GM18909 (cell line): ENCODE measurements around the gene PRKAR1B.

ENCODE experiments used
- ATAC-seq: cut with Tn5 transposase; IDR thresholded peaks from one replicate; pipeline ENCODE4 v1.9.1; 2021; ENCODE audit warnings: mild to moderate bottlenecking; ENCODE audit not compliant: unreplicated experiment, poor library complexity

PRKAR1B gene

DNA sequence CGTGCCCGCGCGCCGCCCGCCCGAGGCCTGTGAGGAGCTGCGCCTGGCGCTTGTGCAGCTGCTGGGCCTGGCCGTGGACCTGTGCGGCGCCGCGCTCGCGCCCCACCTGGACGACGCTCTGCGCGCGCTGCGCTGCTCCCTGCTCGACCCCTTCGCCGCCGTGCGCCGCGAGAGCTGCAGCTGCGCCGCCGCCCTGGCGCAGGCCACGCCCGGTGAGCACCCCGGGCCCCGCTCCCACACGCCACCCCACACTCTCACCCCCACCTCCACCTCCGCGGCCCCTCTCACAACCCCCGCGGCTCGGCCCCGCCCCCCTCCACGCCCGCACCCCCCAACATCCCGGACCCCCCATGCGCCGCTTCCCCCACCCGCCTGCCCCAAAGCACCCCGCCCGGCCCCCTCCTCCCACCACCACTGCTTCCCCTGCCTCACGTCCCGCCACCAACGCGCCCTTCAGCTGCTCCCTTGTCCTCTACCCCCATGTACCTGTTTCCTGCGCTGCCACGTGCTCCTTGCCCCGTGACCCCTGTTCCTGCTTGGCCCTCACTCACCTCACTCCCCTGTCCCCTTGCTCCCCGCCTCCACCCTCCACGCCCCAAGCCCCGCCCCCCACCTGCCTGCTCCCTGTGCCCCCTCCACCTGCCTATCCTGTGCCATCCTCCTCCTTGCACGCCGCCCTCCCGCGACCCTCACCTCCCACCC lies at the start of gene PRKAR1B:
Gene PRKAR1B (minus strand): TSS at position 178 of the 702 bp plus-strand sequence. CDS start 15,776 bp downstream, outside the sequence.
- peak; percentile 41 for ATAC-seq

DNA sequence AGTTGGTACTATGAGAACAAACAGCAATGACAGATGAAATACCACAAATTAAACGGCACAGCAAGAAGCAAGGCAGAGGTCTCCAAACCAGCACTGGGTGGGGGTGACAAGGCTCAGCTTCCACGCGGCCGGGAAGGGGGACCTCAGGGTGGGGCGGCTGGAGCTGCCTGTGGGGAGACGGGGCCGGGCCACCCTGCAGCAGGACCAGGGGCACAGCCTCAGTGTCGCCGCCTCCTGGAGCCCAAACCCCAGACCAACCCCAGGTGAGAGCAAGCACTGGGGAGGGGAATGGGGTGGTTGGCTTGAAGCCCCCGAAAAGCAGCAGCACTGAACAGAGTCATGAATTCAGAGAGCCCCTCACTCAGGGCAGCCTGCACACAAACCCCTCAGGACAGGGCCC lies 49.3 kb upstream of the PRKAR1B start:
- no peak for ATAC-seq

DNA sequence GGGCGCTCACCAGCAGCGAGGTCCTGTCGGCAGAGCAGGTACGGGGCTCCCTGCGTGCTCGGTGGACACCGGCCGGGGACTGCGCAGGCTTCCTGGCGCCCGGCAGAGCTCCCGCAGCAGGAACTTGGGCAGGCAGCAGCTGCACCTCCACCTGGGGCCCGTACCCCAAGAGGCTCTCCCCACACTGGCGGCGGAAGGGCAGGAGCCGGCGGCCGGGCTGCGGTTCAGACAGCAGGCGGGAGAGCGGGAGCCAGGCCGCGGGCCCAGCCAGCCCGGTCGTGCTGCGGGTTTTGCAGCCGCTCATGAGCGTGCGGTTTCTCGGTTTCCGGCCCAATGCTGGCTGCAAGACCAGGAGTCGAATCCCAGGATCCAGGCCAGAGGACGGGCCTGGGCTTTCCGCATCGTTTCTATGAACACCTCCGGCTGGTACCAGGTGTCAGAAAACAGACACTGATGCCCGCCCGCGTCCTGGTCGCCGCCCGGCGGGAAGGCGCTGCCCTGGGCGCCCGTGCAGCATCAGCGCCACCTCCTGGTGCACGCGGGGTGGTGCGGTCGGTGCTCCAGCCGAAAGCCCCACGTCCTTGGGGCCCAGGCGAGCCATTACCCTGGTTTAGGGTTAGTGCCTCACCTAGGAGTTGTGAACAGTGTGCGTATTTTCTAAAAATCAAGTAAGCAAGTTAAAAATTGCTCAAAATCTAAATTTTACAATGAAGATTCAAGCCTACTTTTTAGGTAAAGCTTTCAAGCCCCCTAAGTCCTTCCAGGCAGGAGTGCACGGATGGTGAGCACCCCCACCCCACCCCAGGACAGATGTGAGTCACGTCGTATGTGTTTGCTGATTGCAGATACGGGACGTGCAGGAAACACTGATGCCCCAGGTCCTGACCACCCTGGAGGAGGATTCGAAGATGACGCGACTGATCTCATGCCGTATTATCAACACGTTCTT lies 47.4 kb upstream of the PRKAR1B start:
- ATAC-seq = peak; percentile 47

DNA sequence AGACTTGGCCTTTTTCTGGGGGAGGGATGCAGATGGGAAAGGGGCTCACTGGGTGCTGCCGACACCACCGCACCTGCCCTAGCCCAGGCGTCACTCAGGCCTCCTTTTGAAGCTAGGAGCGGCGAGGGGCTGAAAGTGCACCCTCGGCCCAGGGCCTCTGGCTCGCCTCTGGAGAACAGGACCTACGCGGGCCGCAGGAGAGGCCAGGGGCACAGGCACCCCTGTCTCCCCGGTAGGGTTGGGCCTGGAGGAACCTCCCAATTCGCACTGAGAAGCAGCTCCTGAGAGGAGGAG lies 46.5 kb upstream of the PRKAR1B start:
- ATAC-seq = no peak

DNA sequence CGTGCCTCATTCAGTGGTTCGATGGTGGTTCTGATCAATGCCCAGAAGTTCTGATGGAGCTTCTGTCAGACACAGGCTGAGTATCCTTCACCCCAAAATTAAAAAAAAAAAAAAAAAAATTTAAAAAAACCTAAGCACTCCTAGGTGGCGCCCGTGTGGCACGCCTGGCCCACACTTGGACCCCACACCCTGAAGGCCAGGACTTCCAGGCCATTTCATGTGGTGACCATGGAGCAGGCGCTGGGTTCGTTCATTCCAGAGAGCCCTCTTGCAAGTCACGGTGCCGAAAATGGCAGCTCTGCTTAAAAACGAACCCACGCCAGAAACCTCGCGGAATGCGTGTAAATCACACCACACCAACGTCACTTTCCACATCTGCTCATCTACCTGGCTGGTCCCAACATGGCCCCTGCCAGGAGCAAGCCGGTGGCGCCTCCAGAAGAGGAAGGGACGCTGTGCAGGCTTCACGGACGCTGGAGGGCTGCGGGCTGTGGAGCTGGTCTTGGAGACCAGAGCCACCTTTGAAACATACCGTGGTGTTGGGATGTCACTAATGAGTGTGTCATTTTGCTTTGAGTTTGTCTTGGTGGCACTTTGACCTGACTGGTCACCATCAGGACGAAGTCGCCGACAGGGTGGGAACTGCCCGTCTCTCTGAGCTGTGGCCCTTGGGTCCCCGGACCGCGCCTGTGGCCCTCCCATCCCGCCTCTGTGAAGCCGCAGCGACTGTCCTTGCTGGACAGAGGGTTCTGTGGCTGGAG lies 46.0 kb upstream of the PRKAR1B start:
- no peak for ATAC-seq

DNA sequence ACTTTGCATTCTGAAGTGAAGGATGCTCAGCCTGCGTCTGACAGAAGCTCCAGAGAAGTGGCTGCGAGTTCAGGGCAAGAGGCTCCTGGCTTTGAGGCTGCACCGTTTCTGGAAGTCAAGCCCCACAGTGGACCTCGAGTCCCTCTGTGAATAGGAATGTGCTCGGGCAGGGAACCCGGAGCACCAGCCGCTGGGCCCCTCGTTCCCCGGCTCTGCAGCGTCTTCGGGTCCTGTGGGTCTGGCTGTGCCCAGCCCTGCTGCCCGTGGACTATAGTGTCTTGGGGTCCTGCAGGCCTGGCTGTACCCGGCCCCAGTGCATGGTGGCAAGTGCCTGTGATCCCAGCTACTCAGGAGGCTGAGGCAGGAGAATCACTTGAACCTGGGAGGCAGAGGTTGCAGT lies 45.3 kb upstream of the PRKAR1B start:
- ATAC-seq = no peak

DNA sequence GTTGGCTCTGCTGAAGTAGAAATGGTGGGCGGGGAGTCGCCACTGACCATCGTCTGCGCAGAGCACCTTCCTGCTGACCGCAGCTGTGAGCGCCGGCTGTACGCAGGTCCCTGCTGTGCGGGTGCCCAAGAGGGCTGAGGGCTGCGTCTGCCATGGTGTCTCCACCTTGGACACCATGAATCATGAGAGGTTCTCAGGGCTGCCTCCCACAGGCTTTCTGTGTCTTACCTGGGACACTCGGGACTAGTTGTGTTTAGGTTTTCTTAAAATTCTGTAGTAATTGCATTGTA lies 44.9 kb upstream of the PRKAR1B start:
- ATAC-seq = no peak

DNA sequence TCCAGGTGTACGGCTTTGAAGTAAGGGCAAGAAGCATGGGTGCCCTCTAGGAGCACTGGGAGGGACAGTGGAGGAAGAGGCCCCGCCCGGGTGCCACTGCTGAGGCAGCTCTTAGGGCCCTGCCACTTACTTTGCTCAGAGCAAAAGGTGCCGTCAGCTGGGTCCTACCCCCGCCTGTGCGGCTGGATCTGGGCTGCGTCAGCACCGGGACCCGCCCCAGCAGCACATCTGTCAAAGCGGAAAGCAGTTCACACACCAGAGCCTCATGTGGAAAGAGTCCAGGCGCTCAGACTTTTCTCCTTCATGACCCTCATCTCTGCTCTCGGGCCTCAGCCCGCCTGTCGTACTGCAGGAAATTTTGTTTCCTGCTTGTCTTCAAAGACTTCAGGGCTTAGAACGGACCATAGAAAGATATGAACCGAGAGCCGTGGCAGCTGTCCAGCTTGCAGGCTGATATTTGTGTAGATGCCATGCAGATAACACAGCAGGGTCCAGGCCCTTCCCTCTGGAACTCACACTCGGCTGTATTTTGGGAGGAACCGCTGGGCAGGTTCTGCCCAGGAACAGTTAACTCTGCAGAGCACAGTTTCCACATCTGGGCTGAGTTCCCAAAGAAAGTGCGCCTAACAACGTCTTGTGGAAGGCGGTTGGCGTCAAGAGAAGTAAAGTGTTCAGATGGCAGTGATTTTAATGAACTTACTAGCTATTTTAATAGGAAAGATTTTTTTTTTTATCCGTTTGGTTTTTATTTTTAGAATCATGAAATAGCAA lies 44.3 kb upstream of the PRKAR1B start:
- ATAC-seq = no peak

DNA sequence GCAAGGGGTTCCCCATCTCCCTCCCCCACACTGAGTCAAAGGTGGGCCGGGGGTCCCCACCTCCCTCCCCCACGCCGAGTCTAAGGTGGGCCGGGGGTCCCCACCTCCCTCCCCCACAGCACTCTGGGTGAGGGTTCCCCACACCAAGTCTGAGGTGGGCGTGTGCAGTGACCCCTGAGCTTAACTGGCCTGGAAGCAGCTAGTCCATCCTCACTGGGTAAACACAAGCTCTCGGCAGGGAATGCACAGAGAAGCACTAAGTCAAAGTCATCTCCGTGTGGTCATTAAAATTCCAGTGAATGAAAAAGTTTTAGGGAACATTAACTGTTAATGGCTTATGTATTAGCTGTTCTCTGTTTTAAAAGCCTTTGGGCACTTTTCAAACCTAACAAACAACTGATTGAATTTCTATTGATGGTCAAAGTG lies 43.7 kb upstream of the PRKAR1B start:
- ATAC-seq = no peak

DNA sequence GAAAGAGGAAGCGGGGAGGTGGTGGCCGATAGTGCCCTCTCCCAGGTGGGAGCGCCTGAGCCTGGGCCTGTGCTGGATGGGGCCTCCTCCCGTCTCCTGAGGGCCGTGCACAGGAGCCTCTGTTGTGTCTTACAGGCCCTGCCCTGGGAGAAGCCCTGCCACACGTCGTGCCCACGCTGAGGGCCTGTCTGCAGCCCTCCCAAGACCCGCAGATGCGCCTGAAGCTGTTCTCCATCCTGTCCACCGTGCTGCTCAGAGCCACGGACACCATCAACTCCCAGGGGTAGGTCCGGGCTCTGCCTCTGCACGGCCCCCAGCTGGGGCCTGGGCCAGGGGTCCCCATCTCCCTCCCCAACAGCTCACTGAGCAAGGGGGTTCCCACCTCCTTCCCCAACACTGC lies 43.3 kb upstream of the PRKAR1B start:
- no peak for ATAC-seq

DNA sequence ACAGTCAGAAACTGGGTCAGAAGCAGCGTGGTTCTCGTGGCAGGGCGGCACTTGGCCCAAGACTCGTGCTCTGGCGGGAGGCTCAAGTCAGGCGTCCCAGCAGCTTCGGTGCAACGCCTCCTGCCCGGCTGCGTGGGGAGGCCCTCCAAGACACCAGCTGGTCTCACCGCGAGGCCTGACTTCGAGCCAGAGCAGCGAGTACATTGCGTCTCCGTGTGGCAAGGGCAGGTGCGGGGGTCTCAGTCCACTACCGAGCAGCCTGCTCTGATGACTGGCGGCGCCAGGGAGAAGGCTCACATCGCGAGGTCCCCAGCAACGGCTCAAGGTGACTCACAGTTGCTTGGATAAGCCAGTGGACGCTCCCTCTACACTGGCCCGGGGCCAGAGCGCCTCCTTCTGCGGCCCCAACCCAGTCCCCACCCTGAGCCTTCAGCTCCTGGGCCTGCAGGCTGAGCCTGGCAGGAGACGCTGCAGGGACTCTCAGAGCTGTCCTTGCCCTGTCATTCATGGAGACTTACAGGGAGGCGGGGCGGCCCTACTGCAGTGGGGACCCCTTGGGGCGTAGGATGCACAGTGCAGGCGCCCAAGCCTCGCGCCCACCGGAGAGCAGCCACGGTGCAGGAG lies 41.9 kb upstream of the PRKAR1B start:
- ATAC-seq = no peak

DNA sequence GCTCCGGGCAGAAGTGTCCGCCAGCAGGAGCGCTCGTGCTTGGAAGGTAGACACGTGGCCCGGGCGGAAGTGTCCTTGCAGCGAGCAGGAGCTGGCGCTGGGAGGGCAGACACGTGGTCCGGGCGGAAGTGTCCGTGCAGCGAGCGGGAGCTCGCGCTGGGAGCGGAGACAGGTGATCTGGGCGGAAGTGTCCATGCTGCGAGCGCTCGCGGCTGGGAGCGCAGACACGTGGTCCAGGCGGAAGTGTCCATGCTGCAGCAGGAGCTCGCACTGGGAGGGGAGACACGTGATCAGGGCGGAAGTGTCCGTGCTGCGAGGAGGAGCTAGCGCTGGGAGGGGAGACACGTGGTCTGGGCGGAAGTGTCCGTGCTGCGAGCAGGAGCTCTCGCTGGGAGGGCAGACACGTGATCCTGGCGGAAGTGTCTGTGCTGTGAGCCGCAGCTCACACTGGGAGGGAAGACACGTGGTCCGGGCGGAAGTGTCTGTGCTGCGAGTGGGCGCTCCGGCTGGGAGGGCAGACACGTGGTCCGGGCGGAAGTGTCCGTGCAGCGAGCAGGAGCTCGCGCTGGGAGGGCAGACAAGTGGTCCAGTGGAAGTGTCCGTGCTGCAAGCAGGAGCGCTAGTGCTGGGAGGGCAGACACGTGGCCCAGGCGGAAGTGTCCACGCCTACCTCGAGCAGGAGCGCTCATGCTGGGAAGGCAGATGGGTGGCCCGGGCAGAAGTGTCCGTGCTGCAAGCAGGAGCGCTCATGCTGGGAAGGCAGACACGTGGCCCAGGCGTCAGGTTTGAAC lies 41.1 kb upstream of the PRKAR1B start:
- ATAC-seq = no peak

DNA sequence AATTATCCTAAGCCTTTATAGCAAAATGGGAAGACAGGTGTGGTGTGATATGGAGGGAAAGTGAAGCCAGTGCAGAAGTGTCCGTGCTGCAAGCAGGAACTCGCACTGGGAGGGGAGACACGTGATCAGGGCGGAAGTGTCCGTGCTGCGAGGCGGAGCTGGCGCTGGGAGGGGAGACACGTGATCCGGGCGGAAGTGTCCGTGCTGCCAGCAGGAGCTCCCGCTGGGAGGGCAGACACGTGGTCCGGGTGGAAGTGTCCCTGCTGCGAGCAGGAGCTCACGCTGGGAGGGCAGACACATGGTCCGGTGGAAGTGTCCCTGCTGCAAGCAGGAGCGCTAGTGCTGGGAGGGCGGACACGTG lies 40.5 kb upstream of the PRKAR1B start:
- ATAC-seq = no peak

DNA sequence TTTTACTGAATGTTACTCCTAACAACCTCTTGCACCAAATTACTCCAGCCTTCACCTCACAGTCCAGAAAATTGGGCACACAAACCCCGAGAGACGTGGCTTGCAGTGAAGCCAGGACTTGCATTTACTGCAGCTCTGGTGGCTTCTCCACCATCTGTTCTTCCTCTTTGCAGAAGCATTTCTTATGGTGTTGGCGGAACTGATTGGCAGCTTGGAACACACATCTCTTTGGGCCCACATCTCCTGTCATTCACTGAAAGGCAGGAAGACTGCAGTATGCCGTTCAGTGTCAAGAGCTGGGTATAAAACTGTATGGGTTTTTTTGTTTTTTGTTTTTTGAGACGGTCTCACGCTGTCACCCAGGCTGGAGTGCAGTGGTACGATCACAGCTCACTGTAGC lies 38.3 kb upstream of the PRKAR1B start:
- ATAC-seq = no peak

DNA sequence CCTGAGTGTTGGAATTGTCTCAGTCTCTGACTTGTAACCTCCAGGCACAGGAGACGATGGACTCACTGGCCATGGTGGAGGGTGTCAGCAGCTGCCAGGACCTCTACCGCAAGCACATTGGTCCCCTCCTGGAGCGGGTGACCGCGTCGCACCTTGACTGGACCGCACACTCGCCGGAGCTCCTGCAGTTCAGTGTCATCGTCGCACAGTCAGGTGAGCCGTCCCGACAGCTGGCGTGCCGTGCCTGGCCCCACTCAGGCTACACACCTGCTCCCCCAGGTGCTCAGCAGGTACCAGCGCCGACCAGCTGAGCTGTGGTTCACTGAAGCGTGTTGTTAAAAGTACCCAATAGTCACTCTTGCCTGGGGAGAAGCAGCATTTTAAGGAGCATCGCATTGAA lies 36.7 kb upstream of the PRKAR1B start:
- no peak for ATAC-seq

DNA sequence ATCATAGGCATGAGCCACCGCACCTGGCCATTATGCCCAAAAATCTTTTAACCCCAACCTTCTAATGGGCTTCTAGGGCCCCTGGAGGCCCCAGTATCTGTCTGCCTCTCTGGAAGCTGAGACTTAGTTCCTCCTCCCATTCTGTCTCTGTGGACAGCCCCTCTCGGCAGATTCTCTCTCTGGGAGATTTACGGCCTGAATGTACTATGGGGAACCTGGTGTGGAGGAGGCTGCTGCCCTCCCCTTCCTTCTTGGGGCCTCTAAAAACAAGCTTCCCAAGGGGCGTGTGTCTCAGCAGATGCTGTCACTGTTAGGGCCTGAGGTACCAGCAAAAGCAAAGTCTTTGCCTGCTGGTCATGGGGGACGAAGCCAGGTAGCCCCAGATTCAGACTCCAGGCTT lies 35.8 kb upstream of the PRKAR1B start:
- ATAC-seq = no peak

DNA sequence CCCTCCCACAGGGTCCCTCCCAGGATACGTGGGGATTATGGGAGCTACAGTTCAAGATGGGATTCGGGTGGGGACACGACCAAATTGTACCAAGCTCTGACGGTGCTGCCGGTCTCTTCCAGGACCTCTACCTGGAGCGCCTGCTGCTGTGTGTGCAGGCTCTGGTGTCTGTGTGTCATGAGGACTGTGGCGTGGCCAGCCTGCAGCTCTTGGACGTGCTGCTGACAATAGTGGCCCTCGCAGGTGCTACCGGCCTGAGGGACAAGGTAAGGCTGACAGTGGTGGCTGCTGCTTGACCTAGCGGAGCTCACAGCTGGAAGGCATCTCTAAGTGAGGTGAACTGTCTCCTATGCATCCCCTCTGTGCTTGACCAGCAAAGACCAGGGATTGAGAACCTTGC lies 34.5 kb upstream of the PRKAR1B start:
- ATAC-seq = no peak

DNA sequence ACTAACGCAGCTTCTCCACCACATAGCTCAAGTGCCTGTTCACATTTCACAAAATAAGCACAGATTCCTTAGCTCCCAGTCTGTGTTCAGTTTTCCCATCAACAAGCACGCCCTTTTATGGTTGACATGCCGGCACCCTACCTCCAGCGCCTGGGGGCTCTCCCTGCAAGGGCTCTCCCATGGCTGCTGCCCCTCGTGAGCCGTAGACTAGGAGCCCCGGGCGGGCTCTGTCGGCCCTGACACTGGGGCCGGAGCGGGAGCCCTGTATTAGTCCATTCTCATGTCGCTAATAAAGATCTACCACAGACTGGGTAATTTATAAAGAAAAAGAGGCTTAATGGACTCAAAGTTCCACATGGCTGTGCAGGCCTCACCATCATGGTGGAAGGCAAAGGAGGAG lies 34.0 kb upstream of the PRKAR1B start:
- no peak for ATAC-seq

DNA sequence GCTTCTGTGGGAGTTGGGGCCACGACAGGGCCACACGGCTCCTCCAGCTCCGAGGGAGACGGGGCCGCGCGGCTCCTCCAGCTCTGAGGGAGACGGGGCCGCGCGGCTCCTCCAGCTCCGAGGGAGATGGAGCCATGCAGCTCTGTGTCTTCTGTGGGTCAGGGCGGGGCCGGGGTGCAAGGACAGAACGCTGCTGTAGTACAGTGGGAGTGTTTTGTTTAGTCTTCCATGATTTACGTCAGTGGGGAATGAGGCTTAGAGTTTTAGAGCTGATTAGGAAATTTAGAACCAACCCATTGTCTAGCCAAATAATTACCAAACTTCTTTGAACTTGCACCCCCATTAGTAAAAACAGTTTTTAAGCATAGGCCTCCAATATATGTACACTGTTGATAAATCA lies 32.9 kb upstream of the PRKAR1B start:
- ATAC-seq = no peak
